A549 (cell line): ENCODE results near the gene SLC38A7. TPM values are rescaled to one million over a fixed set of nuclear protein-coding genes. Genes with fewer than 3 reads are reported as not detected.

Source experiments
- CBX2 ChIP-seq: fragments of 200-600 bp; sonication (generic); IDR thresholded peaks from 2 replicates; pipeline ENCODE4 v1.6.1; 2016; ENCODE audit warnings: low read depth, mild to moderate bottlenecking, borderline replicate concordance
- CBX8 ChIP-seq: fragments of 200-600 bp; sonication (generic); IDR thresholded peaks from 2 replicates; pipeline ENCODE4 v1.6.1; 2016
- CHD2 ChIP-seq: fragments of 150-350 bp; IDR thresholded peaks from 2 replicates; pipeline ENCODE4 v1.6.1; 2014; ENCODE audit warnings: low read length; ENCODE audit not compliant: partially characterized antibody
- CHD4 ChIP-seq: fragments of 200-600 bp; sonication (generic); IDR thresholded peaks from 2 replicates; pipeline ENCODE4 v1.6.1; 2016; ENCODE audit warnings: antibody characterized with exemption, mild to moderate bottlenecking, borderline replicate concordance
- EHMT2 ChIP-seq: fragments of 200-600 bp; sonication (generic); IDR thresholded peaks from 2 replicates; pipeline ENCODE4 v1.6.1; 2016; ENCODE audit warnings: antibody characterized with exemption, low read depth, mild to moderate bottlenecking, moderate library complexity
- FOSL2 ChIP-seq, 2 experiments: fragments of 450-650 bp in 1 of 2; fragments of >200 bp in 1 of 2; sonication (Bioruptor Twin) in 1 of 2; formaldehyde crosslinking; IDR thresholded peaks; 2 replicates each; pipeline versions ENCODE4 v1.5.0 to v1.6.1; 2016 to 2020; ENCODE audit warnings: mild to moderate bottlenecking in 1 of 2, moderate library complexity in 1 of 2
- FOXS1 ChIP-seq: fragments of 250-450 bp; sonication (Bioruptor Pico); IDR thresholded peaks from 2 replicates; pipeline ENCODE4 v1.5.0; 2020; ENCODE audit warnings: mild to moderate bottlenecking, moderate library complexity
- GATA3 ChIP-seq: IDR thresholded peaks from 2 replicates; pipeline ENCODE4 v1.6.1; 2012; ENCODE audit warnings: borderline replicate concordance
- HDAC2 ChIP-seq: fragments of 200-600 bp; sonication (generic); IDR thresholded peaks from 2 replicates; pipeline ENCODE4 v1.6.1; 2016
- HEYL ChIP-seq: fragments of 250-450 bp; sonication (Bioruptor Pico); IDR thresholded peaks from 2 replicates; pipeline ENCODE4 v1.8.0; 2021; ENCODE audit warnings: mild to moderate bottlenecking, moderate library complexity
- HOXA7 ChIP-seq: fragments of 250-450 bp; sonication (Bioruptor Pico); IDR thresholded peaks from 2 replicates; pipeline ENCODE4 v1.5.0; 2020; ENCODE audit warnings: mild to moderate bottlenecking, moderate library complexity
- HOXB13 ChIP-seq: fragments of 250-450 bp; sonication (Bioruptor Pico); IDR thresholded peaks from 2 replicates; pipeline ENCODE4 v1.5.0; 2020; ENCODE audit warnings: low read depth, mild to moderate bottlenecking, moderate library complexity
- HOXB5 ChIP-seq: fragments of 250-450 bp; sonication (Bioruptor Pico); IDR thresholded peaks from 2 replicates; pipeline ENCODE4 v1.5.0; 2020; ENCODE audit warnings: mild to moderate bottlenecking, moderate library complexity
- JUN ChIP-seq, 2 experiments: fragments of >200 bp; sonication (Bioruptor Twin); formaldehyde crosslinking; IDR thresholded peaks; 2 replicates in 1 of 2; 3 replicates in 1 of 2; pipeline ENCODE4 v1.6.1; 2016 to 2017
- JUNB ChIP-seq: fragments of >200 bp; sonication (Bioruptor Twin); formaldehyde crosslinking; IDR thresholded peaks from 2 replicates; pipeline ENCODE4 v1.6.1; 2016
- KDM1A ChIP-seq: fragments of 200-600 bp; sonication (generic); IDR thresholded peaks from 2 replicates; pipeline ENCODE4 v1.6.1; 2016; ENCODE audit warnings: low read depth, mild to moderate bottlenecking
- MAFK ChIP-seq: fragments of 450-650 bp; IDR thresholded peaks from 2 replicates; pipeline ENCODE4 v1.6.1; 2014; ENCODE audit not compliant: partially characterized antibody
- MAZ ChIP-seq: fragments of 150-350 bp; IDR thresholded peaks from 2 replicates; pipeline ENCODE4 v1.6.1; 2014; ENCODE audit warnings: antibody characterized with exemption, low read depth, low read length, borderline replicate concordance
- MYC ChIP-seq: IDR thresholded peaks from 2 replicates; pipeline ENCODE4 v1.6.1; 2012; ENCODE audit warnings: mild to moderate bottlenecking, inconsistent platforms, low read length, improper control_type of control experiment, borderline replicate concordance
- NPAS2 ChIP-seq: fragments of 250-450 bp; sonication (Bioruptor Pico); IDR thresholded peaks from 2 replicates; pipeline ENCODE4 v1.8.0; 2022; ENCODE audit warnings: mild to moderate bottlenecking, moderate library complexity, borderline replicate concordance
- NR3C1 ChIP-seq: fragments of >200 bp; sonication (Bioruptor Twin); formaldehyde crosslinking; IDR thresholded peaks from 3 replicates; pipeline ENCODE4 v1.6.1; 2017
- PHF8 ChIP-seq: fragments of 200-600 bp; sonication (generic); IDR thresholded peaks from 2 replicates; pipeline ENCODE4 v1.6.1; 2016; ENCODE audit warnings: low read depth, mild to moderate bottlenecking, antibody characterized with exemption, moderate library complexity, borderline replicate concordance
- RARB ChIP-seq: fragments of 250-450 bp; sonication (Bioruptor Pico); IDR thresholded peaks from 2 replicates; pipeline ENCODE4 v1.8.0; 2021; ENCODE audit warnings: mild to moderate bottlenecking, moderate library complexity
- RCOR1 ChIP-seq: fragments of 150-350 bp; IDR thresholded peaks from 2 replicates; pipeline ENCODE4 v1.6.1; 2014; ENCODE audit warnings: antibody characterized with exemption, low read length, low read depth
- RNF2 ChIP-seq: fragments of 200-600 bp; sonication (generic); IDR thresholded peaks from 2 replicates; pipeline ENCODE4 v1.6.1; 2016; ENCODE audit warnings: low read depth, mild to moderate bottlenecking, antibody characterized with exemption, moderate library complexity, borderline replicate concordance
- SREBF2 ChIP-seq: fragments of 450-650 bp; IDR thresholded peaks from 2 replicates; pipeline ENCODE4 v1.6.1; 2014; ENCODE audit warnings: mild to moderate bottlenecking, moderate library complexity
- TFCP2L1 ChIP-seq: fragments of 250-450 bp; sonication (Bioruptor Pico); IDR thresholded peaks from 2 replicates; pipeline ENCODE4 v1.5.0; 2021; ENCODE audit warnings: mild to moderate bottlenecking
- ZC3H11A ChIP-seq: fragments of 450-650 bp; IDR thresholded peaks from 2 replicates; pipeline ENCODE4 v1.6.1; 2014; ENCODE audit warnings: antibody characterized with exemption, mild to moderate bottlenecking
- ZSCAN20 ChIP-seq: fragments of 250-450 bp; sonication (Bioruptor Pico); IDR thresholded peaks from 2 replicates; pipeline ENCODE4 v1.8.0; 2022; ENCODE audit warnings: mild to moderate bottlenecking, moderate library complexity
- polyA plus RNA-seq, 4 experiments: library from polyadenylated mRNA; depleted of rRNA in 3 of 4; stranded (reverse); fragments of >200 nt; fragmentation: RNase III in 1 of 4; extraction: RNeasy Plus Mini Kit Qiagen cat#74134 plus additional on column Dnase treatment in 1 of 4; gene quantifications; 2 replicates in 3 of 4; 3 replicates in 1 of 4; pipeline ENCODE4 v1.2.3, GENCODE V29; 2011 to 2017
- TF ChIP-seq, protein P1 (sequence below): fragments of >200 bp; sonication (Bioruptor Twin); formaldehyde crosslinking; IDR thresholded peaks from 2 replicates; pipeline ENCODE4 v1.6.1; 2016
- TF ChIP-seq, protein P2 (sequence below): fragments of 200-600 bp; sonication (generic); IDR thresholded peaks from 2 replicates; pipeline ENCODE4 v1.6.1; 2016; ENCODE audit warnings: antibody characterized with exemption, mild to moderate bottlenecking, moderate library complexity
- TF ChIP-seq, protein P3 (sequence below): fragments of 250-450 bp; sonication (Bioruptor Pico); IDR thresholded peaks from 2 replicates; pipeline ENCODE4 v1.5.0; 2020; ENCODE audit warnings: low read depth, mild to moderate bottlenecking, moderate library complexity
- TF ChIP-seq, protein P4 (sequence below): fragments of >200 bp; sonication (Bioruptor Twin); formaldehyde crosslinking; IDR thresholded peaks from 3 replicates; pipeline ENCODE4 v1.5.1; 2016
- TF ChIP-seq, protein P5 (sequence below): fragments of >200 bp; sonication (Bioruptor Twin); formaldehyde crosslinking; IDR thresholded peaks from 3 replicates; pipeline ENCODE4 v1.6.1; 2016

SLC38A7 gene
- polyA plus RNA-seq, 2 of the 4 experiments (the other 2 are of a cell fraction), result 8.4 to 19.9 TPM

DNA sequence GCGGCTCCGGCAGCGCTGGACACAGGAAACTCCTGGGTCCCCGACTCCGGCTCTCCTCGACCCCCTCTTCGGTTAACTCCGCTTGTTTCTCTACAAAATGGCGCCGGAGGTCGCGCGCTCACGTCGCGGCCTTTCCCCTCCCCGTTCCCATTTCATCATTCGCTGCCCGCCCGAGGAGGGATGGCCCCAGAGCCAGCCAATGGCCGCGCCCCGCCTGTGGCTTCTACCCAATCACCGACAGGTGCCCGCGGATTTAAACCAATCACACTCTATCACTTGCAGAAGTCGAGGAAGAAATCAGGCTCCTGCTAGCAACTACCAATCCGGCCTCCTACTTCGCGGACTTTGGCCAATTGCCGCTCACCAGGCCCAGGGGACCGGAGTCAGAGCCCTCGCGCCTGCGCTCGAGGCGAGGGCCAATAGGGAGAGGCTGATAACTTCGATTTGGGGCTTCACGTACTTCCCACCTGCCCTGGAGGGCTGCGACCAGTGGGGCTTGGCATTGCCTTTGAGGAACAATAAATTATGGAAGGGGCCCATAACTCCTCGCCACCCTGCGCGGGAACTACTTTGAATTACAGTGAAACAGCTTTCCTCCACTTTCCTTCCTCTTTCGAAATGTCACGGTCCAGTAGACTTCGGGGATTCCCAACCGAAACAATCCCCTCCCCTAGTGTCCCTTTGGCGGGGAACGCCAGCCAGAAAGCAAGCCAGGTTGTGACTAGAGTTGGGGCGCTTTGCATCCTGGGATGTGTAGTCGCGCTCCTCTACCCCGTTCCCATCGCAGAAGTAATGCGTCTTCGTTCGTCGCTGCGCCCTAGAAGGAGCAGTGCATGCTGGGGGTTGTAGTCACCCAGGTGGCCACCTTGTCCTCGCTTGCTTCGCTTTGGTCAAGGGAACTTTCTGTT, 54.6 kb downstream of the SLC38A7 start, which contains the start of gene CNOT1 (continued):
- TF ChIP-seq ZC3H11A (no peak), JUNB (no peak), CBX2 (no peak), HOXB13 (peak; percentile 98), HOXB5 (peak; percentile 98), TFCP2L1 (CRISPR knock-in tag) (peak; percentile 98), HEYL (CRISPR knock-in tag) (peak; percentile 98), FOSL2 (IDR thresholded peaks at IDR 0.05) (no peak), FOSL2 (CRISPR knock-in tag; IDR thresholded peaks at IDR 0.05) (peak; percentile 47), CHD2 (peak; percentile 49), ZSCAN20 (peak; percentile 97), HOXA7 (no peak), KDM1A (no peak), MAZ (no peak), FOXS1 (CRISPR knock-in tag) (peak; percentile 98), RARB (CRISPR knock-in tag) (peak; percentile 72), RCOR1 (no peak), PHF8 (peak; percentile 70; the same call in 1 of the 2 replicates), NPAS2 (peak; percentile 95), CBX8 (no peak), EHMT2 (no peak), GATA3 (0 out of 2 replicates have a peak, but pooled peaks have one; percentile 9), NR3C1 (no peak), RNF2 (no peak), JUN (IDR thresholded peaks at IDR 0.05) (peak in 1 of 2 experiments; percentile 88; a peak in 4 of 5 replicates), MYC (peak; percentile 63), HDAC2 (no peak), CHD4 (no peak), SREBF2 (no peak), MAFK (no peak)
- TF ChIP-seq, protein P1, sequence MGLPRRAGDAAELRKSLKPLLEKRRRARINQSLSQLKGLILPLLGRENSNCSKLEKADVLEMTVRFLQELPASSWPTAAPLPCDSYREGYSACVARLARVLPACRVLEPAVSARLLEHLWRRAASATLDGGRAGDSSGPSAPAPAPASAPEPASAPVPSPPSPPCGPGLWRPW, result no peak
- TF ChIP-seq, protein P2, sequence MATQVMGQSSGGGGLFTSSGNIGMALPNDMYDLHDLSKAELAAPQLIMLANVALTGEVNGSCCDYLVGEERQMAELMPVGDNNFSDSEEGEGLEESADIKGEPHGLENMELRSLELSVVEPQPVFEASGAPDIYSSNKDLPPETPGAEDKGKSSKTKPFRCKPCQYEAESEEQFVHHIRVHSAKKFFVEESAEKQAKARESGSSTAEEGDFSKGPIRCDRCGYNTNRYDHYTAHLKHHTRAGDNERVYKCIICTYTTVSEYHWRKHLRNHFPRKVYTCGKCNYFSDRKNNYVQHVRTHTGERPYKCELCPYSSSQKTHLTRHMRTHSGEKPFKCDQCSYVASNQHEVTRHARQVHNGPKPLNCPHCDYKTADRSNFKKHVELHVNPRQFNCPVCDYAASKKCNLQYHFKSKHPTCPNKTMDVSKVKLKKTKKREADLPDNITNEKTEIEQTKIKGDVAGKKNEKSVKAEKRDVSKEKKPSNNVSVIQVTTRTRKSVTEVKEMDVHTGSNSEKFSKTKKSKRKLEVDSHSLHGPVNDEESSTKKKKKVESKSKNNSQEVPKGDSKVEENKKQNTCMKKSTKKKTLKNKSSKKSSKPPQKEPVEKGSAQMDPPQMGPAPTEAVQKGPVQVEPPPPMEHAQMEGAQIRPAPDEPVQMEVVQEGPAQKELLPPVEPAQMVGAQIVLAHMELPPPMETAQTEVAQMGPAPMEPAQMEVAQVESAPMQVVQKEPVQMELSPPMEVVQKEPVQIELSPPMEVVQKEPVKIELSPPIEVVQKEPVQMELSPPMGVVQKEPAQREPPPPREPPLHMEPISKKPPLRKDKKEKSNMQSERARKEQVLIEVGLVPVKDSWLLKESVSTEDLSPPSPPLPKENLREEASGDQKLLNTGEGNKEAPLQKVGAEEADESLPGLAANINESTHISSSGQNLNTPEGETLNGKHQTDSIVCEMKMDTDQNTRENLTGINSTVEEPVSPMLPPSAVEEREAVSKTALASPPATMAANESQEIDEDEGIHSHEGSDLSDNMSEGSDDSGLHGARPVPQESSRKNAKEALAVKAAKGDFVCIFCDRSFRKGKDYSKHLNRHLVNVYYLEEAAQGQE, result peak; percentile 74
- TF ChIP-seq, protein P3, sequence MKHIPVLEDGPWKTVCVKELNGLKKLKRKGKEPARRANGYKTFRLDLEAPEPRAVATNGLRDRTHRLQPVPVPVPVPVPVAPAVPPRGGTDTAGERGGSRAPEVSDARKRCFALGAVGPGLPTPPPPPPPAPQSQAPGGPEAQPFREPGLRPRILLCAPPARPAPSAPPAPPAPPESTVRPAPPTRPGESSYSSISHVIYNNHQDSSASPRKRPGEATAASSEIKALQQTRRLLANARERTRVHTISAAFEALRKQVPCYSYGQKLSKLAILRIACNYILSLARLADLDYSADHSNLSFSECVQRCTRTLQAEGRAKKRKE (CRISPR knock-in tag), result peak; percentile 98
- TF ChIP-seq, protein P4, sequence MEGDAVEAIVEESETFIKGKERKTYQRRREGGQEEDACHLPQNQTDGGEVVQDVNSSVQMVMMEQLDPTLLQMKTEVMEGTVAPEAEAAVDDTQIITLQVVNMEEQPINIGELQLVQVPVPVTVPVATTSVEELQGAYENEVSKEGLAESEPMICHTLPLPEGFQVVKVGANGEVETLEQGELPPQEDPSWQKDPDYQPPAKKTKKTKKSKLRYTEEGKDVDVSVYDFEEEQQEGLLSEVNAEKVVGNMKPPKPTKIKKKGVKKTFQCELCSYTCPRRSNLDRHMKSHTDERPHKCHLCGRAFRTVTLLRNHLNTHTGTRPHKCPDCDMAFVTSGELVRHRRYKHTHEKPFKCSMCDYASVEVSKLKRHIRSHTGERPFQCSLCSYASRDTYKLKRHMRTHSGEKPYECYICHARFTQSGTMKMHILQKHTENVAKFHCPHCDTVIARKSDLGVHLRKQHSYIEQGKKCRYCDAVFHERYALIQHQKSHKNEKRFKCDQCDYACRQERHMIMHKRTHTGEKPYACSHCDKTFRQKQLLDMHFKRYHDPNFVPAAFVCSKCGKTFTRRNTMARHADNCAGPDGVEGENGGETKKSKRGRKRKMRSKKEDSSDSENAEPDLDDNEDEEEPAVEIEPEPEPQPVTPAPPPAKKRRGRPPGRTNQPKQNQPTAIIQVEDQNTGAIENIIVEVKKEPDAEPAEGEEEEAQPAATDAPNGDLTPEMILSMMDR, result no peak
- TF ChIP-seq, protein P5, sequence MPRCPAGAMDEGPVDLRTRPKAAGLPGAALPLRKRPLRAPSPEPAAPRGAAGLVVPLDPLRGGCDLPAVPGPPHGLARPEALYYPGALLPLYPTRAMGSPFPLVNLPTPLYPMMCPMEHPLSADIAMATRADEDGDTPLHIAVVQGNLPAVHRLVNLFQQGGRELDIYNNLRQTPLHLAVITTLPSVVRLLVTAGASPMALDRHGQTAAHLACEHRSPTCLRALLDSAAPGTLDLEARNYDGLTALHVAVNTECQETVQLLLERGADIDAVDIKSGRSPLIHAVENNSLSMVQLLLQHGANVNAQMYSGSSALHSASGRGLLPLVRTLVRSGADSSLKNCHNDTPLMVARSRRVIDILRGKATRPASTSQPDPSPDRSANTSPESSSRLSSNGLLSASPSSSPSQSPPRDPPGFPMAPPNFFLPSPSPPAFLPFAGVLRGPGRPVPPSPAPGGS, result peak; percentile 65; the same call in 2 of the 3 replicates
